MCF 10A (cell line): Measurements from ENCODE around the gene AP2S1. TPM values are rescaled to one million over a fixed set of nuclear protein-coding genes. Genes with fewer than 3 reads are reported as not detected.

Experiments used
- BruUV-seq: library from RNA; stranded (reverse); fragments of 400-500 nt; replicated peaks from 2 replicates; lab custom pipeline; 2021; lab: Mats Ljungman, UMichigan
- CTCF ChIA-PET: fragments of 300-600 bp; sonication (Branson Sonifier 250); formaldehyde crosslinking; extraction: SDS; loops from one replicate; lab custom pipeline; 2021; ENCODE audit warnings: antibody characterized with exemption, inconsistent platforms; lab: Yijun Ruan, JAX
- POLR2A ChIA-PET: fragments of 300-600, 350-650 bp; sonication (Branson Sonifier 250); formaldehyde crosslinking; extraction: SDS; loops from one replicate; lab custom pipeline; 2020; ENCODE audit warnings: antibody characterized with exemption, inconsistent platforms; lab: Yijun Ruan, JAX
- DNase-seq: peaks from one replicate; pipeline ENCODE4 v3.0.0-alpha.2; 2018; ENCODE audit not compliant: unreplicated experiment
- H3K27ac Mint-ChIP-seq: one replicate; pipeline ENCODE4 v1.8.0; 2022; ENCODE audit warnings: mild to moderate bottlenecking, low read depth, mixed read lengths; ENCODE audit not compliant: unreplicated experiment
- H3K27me3 Mint-ChIP-seq: one replicate; pipeline ENCODE4 v1.8.0; 2022; ENCODE audit warnings: mixed read lengths; ENCODE audit not compliant: insufficient read depth, unreplicated experiment
- H3K36me3 Mint-ChIP-seq: one replicate; pipeline ENCODE4 v1.8.0; 2022; ENCODE audit warnings: mild to moderate bottlenecking, moderate library complexity, mixed read lengths; ENCODE audit not compliant: insufficient read depth, unreplicated experiment
- H3K4me1 Mint-ChIP-seq: one replicate; pipeline ENCODE4 v1.8.0; 2022; ENCODE audit warnings: mixed read lengths; ENCODE audit not compliant: insufficient read depth, unreplicated experiment
- H3K4me3 Mint-ChIP-seq: one replicate; pipeline ENCODE4 v1.8.0; 2022; ENCODE audit warnings: mild to moderate bottlenecking, moderate library complexity, mixed read lengths; ENCODE audit not compliant: unreplicated experiment
- H3K9me3 Mint-ChIP-seq: one replicate; pipeline ENCODE4 v1.8.0; 2022; ENCODE audit warnings: mixed read lengths; ENCODE audit not compliant: unreplicated experiment
- CTCF ChIP-seq: fragments of 200-600 bp; IDR thresholded peaks from one replicate; pipeline ENCODE4 v1.8.0; 2022; ENCODE audit warnings: antibody characterized with exemption, mild to moderate bottlenecking; ENCODE audit not compliant: unreplicated experiment
- intact Hi-C: fragments of 100-400 bp; cut with micrococcal nuclease; formaldehyde crosslinking; loops from 2 replicates; pipeline ENCODE4 v1.14.1; 2022
- total RNA-seq: library from RNA; stranded (reverse); gene quantifications from 2 replicates; pipeline ENCODE4 v1.2.3, GENCODE V29; 2022

Gene AP2S1
- total RNA-seq, 1 experiment from 2014 or later = 252 TPM

DNA sequence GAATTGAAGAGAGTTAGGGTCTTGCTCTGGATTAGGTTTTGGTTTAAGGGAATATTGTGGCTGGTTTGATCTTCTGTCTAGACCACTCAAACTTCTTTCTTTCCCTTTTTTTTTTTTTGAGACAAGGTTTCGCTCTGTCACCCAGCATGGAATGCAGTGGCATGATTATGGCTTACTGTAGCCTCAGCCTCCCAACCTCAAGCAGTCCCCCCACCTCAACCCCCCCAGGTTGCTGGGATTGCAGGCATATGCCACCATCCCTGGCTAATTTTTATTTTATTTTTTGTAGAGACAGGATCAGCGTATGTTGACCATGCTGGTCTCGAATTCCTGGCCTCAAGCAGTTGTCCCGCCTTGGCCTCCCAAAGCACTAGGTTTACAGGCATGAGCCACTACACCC lies 31.4 kb upstream of the AP2S1 start:
- ChIA-PET CTCF (interaction anchor here (0.6 kb wide), 1 partner anchor 174 kb away, joined by 3 read pairs; no protein-coding TSS in a partner anchor), POLR2A (interaction anchor here (0.6 to 2.0 kb wide), 4 partner anchors 15 to 44 kb away, joined by 3 to 6 read pairs (median 4); no protein-coding TSS in a partner anchor)
- TF ChIP-seq CTCF = no peak
- Mint-ChIP-seq H3K4me1 (peaks cover 19% of the 10 kb centered on the region), H3K4me3 (no peak overlapping the region), H3K36me3 (peaks cover 12% of the 10 kb centered on the region), H3K27ac (no peak overlapping the region), H3K27me3 (no peaks in the 10 kb centered on the region), H3K9me3 (peaks cover 4% of the 10 kb centered on the region)
- intact Hi-C loops = no loop called here
- no peak for DNase-seq
- no TSS peak for BruUV-seq

DNA sequence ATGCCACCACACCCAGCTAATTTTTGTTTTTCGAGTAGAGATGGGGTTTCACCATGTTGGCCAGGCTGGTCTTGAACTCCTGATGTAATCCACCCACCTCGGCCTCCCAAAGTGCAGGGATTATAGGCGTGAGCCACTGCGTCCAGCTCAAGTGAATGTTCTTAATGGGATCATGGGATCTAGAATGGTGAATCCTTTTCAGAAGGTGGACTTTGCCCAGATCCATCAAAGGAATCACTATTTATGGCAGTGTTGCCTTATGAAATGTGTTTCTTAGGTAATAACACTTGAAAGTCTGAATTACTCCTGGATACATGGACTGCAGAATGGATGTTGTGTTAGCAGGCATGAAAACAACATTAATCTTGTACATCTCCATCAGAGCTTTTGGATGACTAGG lies 30.4 kb upstream of the AP2S1 start:
- H3K27me3 Mint-ChIP-seq = no peaks in the 10 kb centered on the region
- peaks cover 9% of the 10 kb centered on the region for H3K4me1 Mint-ChIP-seq
- H3K36me3 Mint-ChIP-seq = peaks cover 12% of the 10 kb centered on the region
- no peaks in the 10 kb centered on the region for H3K9me3 Mint-ChIP-seq
- TF ChIP-seq CTCF = no peak
- no TSS peak for BruUV-seq
- DNase-seq = no peak
- no peak overlapping the region for H3K27ac Mint-ChIP-seq
- intact Hi-C loops = no loop called here
- POLR2A ChIA-PET = interaction anchor here (0.7 to 2.0 kb wide), 4 partner anchors 10 to 64 kb away, joined by 3 to 6 read pairs (median 5); no protein-coding TSS in a partner anchor
- H3K4me3 Mint-ChIP-seq = no peak overlapping the region
- CTCF ChIA-PET = interaction anchor here (1.1 kb wide), 1 partner anchor 10 kb away, joined by 3 read pairs; no protein-coding TSS in a partner anchor

DNA sequence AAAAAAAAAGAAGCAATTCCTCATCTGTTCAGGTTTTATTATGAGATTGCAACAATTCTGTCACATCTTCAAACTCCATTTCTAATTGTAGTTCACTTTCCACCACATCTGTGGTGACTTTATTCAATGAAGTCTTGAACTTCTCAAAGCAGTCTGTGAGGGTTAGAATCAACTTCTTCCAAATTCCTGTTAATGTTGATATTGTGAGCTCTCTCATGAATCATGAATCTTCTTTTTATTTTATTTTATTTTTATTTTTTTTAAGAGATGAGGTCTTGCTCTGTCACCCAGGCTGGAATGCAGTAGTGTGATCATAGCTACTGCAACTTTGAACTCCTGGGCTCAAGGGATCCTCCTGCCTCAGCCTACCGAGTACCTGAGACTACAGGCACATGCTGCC lies 29.8 kb upstream of the AP2S1 start:
- POLR2A ChIA-PET = interaction anchor here (0.7 to 2.0 kb wide), 3 partner anchors 10 to 65 kb away, joined by 3 to 6 read pairs (median 4); no protein-coding TSS in a partner anchor
- intact Hi-C loops = no loop called here
- no peak for DNase-seq
- H3K9me3 Mint-ChIP-seq = no peaks in the 10 kb centered on the region
- no peaks in the 10 kb centered on the region for H3K27me3 Mint-ChIP-seq
- peaks cover 16% of the 10 kb centered on the region for H3K36me3 Mint-ChIP-seq
- no peak for TF ChIP-seq CTCF
- CTCF ChIA-PET = interaction anchor here (1.1 kb wide), 1 partner anchor 10 kb away, joined by 3 read pairs; no protein-coding TSS in a partner anchor
- BruUV-seq = no TSS peak
- H3K4me3 Mint-ChIP-seq = no peak overlapping the region
- H3K4me1 Mint-ChIP-seq = peaks cover 8% of the 10 kb centered on the region
- H3K27ac Mint-ChIP-seq = no peak overlapping the region

GRCh38 chr19:46878613-46879375 lies 28.1 kb upstream of the AP2S1 start:
- H3K4me3 Mint-ChIP-seq = no peak overlapping the region
- no peaks in the 10 kb centered on the region for H3K9me3 Mint-ChIP-seq
- no TSS peak for BruUV-seq
- H3K27me3 Mint-ChIP-seq = no peaks in the 10 kb centered on the region
- DNase-seq = peak; percentile 58
- peaks cover 16% of the 10 kb centered on the region for H3K36me3 Mint-ChIP-seq
- no peak for TF ChIP-seq CTCF
- peaks cover 11% of the 10 kb centered on the region for H3K4me1 Mint-ChIP-seq
- ChIA-PET CTCF (no interaction called here), POLR2A (interaction anchor here (0.7 to 1.2 kb wide), 6 partner anchors 10 to 49 kb away, joined by 3 to 5 read pairs (median 4); no protein-coding TSS in a partner anchor)
- no peak overlapping the region for H3K27ac Mint-ChIP-seq
- intact Hi-C loops = no loop called here
